Vagina (tissue), 2 donors: Measurements from ENCODE around the gene TNIK. TPM values are rescaled to one million over a fixed set of nuclear protein-coding genes. Genes with fewer than 3 reads are reported as not detected.
"Not testable (repeated sequence)": the region's sequence is repeated elsewhere in the genome, so short reads cannot be mapped to it uniquely, and the experiment has no call there.

ENCODE experiments used
- DNase-seq, 2 donors: peaks; one replicate each; pipeline ENCODE4 v3.0.0-alpha.2; 2017; ENCODE audit errors: extremely low spot score in 2 of 2
- H3K27ac ChIP-seq: fragments of 200-600 bp; sonication (generic); one replicate; pipeline ENCODE4 v1.5.1; 2019
- H3K27me3 ChIP-seq: fragments of 200-600 bp; sonication (generic); one replicate; pipeline ENCODE4 v1.5.1; 2019
- H3K36me3 ChIP-seq, 2 donors: fragments of 200-600 bp; sonication (generic); one replicate each; pipeline ENCODE4 v1.5.1; 2017 to 2019
- H3K4me1 ChIP-seq: fragments of 200-600 bp; sonication (generic); one replicate; pipeline ENCODE4 v1.5.1; 2019
- H3K4me3 ChIP-seq, 2 donors: fragments of 200-600 bp; sonication (generic); 1 replicate in 1 of 2; 2 replicates in 1 of 2; pipeline ENCODE4 v1.5.1; 2016 to 2019
- H3K9me3 ChIP-seq: fragments of 200-600 bp; sonication (generic); one replicate; pipeline ENCODE4 v1.5.1; 2019
- POLR2A ChIP-seq, 2 donors: fragments of 450-650 bp; IDR thresholded peaks; one replicate each; pipeline ENCODE4 v1.6.1; 2017; ENCODE audit warnings: antibody characterized with exemption in 2 of 2, mild to moderate bottlenecking in 2 of 2, moderate library complexity in 2 of 2
- POLR2AphosphoS5 ChIP-seq, 2 donors: sonication (generic); formaldehyde crosslinking; IDR thresholded peaks; one replicate each; pipeline ENCODE4 v1.9.0; 2017; ENCODE audit warnings: antibody characterized with exemption in 2 of 2, mild to moderate bottlenecking in 2 of 2, low read depth in 1 of 2; ENCODE audit not compliant: insufficient read depth in 1 of 2
- intact Hi-C: fragments of 100-400 bp; cut with DNase I; formaldehyde crosslinking; loops from one replicate; pipeline ENCODE4 v1.15.1; 2023
- total RNA-seq: library from RNA; depleted of rRNA; stranded (reverse); fragments of >200 nt; gene quantifications from one replicate; pipeline ENCODE4 v1.2.3, GENCODE V29; 2016
- TF ChIP-seq, protein P1 (sequence below), 3 experiments: fragments of 450-650 bp in 2 of 3; fragments of 200-600 bp in 1 of 3; sonication (generic) in 1 of 3; IDR thresholded peaks; one replicate each; pipeline ENCODE4 v1.5.1; 2017 to 2019; ENCODE audit warnings: antibody characterized with exemption in 3 of 3, mild to moderate bottlenecking in 2 of 3, moderate library complexity in 2 of 3

Gene TNIK
- total RNA-seq, 1 donor from 2014 or later = 5.9 TPM

DNA sequence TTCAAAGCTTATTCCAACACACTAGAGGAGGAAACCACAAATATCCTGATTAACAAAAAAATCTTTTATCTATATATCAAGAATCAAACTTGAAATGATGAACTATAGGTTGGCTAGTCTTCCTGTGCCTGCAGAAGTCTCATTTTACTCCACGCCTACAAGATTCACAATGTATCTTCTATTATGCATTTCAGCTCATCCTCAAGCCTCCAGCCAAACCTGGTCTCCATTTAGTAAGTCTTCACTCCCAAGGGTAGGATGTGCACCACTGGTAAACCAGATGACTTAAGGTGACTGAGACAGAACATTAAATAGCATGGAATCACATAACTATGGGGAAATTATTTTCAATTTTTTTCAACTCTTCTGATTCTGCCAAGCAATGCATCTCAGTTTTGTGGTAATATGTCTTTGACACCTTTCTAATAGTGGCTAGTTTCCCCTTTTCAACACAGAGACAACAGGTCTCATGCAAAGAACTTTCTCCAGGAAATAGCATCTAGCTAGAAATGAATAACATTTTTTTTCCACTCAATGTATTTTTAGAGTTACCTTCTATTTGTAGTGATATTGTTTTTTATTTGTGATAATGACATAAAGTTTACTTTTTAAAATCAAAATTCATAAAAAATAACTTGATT lies 166.9 kb downstream of the TNIK start:
- Histone ChIP-seq H3K4me1 (peaks cover 6% of the 10 kb centered on the region), H3K27ac (no peak overlapping the region), H3K36me3 (no peaks in the 10 kb centered on the region), H3K27me3 (no peaks in the 10 kb centered on the region), H3K4me3 (no peak overlapping the region), H3K9me3 (no peaks in the 10 kb centered on the region)
- TF ChIP-seq POLR2A (IDR thresholded peaks at IDR 0.05) = no peak
- TF ChIP-seq, protein P1, sequence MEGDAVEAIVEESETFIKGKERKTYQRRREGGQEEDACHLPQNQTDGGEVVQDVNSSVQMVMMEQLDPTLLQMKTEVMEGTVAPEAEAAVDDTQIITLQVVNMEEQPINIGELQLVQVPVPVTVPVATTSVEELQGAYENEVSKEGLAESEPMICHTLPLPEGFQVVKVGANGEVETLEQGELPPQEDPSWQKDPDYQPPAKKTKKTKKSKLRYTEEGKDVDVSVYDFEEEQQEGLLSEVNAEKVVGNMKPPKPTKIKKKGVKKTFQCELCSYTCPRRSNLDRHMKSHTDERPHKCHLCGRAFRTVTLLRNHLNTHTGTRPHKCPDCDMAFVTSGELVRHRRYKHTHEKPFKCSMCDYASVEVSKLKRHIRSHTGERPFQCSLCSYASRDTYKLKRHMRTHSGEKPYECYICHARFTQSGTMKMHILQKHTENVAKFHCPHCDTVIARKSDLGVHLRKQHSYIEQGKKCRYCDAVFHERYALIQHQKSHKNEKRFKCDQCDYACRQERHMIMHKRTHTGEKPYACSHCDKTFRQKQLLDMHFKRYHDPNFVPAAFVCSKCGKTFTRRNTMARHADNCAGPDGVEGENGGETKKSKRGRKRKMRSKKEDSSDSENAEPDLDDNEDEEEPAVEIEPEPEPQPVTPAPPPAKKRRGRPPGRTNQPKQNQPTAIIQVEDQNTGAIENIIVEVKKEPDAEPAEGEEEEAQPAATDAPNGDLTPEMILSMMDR (IDR thresholded peaks at IDR 0.05) = no peak
- no peak for TF ChIP-seq POLR2AphosphoS5 (IDR thresholded peaks at IDR 0.05; ENCODE audit: insufficient read depth in 1 of 2, low read depth in 1 of 2)
- DNase-seq = no peak
- intact Hi-C loops = no loop called here

DNA sequence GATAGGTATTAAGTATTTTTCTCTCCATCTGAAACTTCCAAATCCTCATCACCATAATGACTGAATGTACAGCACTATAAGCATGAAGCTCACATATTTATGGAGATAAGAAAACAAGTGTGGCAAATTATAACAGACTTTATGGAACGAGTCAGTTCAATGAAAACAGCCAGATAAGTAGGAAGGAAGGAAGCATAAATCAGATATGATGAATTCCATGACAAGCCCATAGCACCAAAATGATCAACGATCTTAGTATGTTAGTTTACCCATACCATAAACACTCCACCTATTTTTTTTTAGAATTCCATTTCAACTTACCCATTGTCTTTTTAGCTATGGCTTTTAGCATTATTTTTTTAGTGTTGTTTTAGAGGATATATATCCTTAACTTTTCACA lies 169.5 kb downstream of the TNIK start:
- Histone ChIP-seq H3K36me3 (no peaks in the 10 kb centered on the region), H3K4me3 (no peak overlapping the region), H3K9me3 (no peaks in the 10 kb centered on the region), H3K27ac (no peak overlapping the region), H3K27me3 (no peaks in the 10 kb centered on the region), H3K4me1 (no peaks in the 10 kb centered on the region)
- TF ChIP-seq POLR2A (IDR thresholded peaks at IDR 0.05) (no peak), POLR2AphosphoS5 (IDR thresholded peaks at IDR 0.05; ENCODE audit: insufficient read depth in 1 of 2, low read depth in 1 of 2) (no peak)
- TF ChIP-seq, protein P1 (IDR thresholded peaks at IDR 0.05) = no peak
- DNase-seq = no peak
- intact Hi-C loops = no loop called here

DNA sequence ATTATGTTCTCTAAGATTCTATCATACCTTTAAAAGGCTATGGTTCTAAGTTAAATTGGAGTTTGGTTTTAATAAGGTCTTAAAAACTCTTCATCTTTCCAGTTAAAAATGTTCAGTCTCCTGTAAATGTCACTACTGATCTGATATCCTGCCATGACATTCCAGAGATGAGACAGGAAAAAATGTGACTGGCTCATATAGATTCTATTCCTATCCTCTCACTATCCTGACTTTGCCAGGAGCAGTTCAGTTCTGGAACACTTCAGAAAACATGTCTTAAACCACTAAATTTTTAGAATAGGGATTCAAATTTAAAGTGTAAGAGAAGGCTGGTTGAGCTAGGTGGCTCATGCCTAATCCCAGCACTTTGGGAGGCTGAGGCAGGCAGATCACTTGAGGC lies 170.9 kb downstream of the TNIK start:
- H3K9me3 ChIP-seq = no peaks in the 10 kb centered on the region
- TF ChIP-seq POLR2A (IDR thresholded peaks at IDR 0.05) (no peak), POLR2AphosphoS5 (IDR thresholded peaks at IDR 0.05; ENCODE audit: insufficient read depth in 1 of 2, low read depth in 1 of 2) (no peak)
- TF ChIP-seq, protein P1 (IDR thresholded peaks at IDR 0.05) = no peak
- no peaks in the 10 kb centered on the region for H3K36me3 ChIP-seq
- no peak overlapping the region for H3K27ac ChIP-seq
- no peaks in the 10 kb centered on the region for H3K27me3 ChIP-seq
- H3K4me3 ChIP-seq = no peak overlapping the region
- DNase-seq = no peak
- intact Hi-C loops = no loop called here
- peaks cover 7% of the 10 kb centered on the region for H3K4me1 ChIP-seq

DNA sequence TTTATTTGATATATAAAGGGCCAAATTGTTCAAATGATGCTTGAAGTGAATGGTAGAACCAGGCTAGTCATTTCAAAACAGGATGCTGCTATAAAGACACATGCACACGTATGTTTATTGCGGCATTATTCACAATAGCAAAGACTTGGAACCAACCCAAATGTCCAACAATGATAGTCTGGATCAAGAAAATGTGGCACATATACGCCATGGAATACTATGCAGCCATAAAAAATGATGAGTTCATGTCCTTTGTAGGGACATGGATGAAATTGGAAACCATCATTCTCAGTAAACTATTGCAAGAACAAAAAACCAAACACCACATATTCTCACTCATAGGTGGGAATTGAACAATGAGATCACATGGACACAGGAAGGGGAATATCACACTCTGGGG lies 172.4 kb downstream of the TNIK start:
- H3K27me3 ChIP-seq, DNase-seq, H3K27ac ChIP-seq, intact Hi-C loops, H3K9me3 ChIP-seq, H3K4me3 ChIP-seq, H3K36me3 ChIP-seq: not testable (repeated sequence)
- H3K4me1 ChIP-seq = peaks cover 13% of the 10 kb centered on the region

DNA sequence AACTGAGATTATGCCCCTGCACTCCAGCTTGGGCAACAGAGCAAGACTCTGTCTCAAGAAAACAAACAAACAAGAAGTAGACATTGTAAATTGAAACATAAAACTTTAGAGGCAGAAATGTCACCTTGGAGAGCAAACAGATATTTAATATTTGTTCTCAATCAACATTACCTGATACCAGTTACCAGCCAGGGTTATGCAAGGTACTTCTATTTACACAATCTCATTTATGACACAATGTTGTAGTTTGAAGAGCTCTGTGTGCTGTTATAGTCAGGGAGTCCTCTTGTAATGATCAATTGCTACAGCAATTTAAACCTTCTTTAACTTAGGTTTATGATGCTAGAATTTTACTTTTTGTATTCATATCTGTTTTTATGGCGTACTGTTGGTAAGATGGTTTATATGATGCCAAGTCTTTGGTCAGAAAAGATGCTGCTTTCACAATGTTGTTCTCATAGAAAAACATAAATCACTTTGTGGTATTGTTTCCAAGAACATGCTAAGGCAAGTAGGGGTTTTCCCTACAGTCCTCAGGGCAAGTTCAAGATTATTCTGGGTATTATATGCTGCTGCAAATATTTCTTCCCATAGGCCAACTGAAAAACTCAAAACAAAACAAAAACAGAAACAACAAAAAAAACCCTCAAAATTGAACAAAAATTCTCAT lies 173.5 kb downstream of the TNIK start:
- no peak overlapping the region for H3K4me3 ChIP-seq
- H3K27ac ChIP-seq = no peak overlapping the region
- H3K36me3 ChIP-seq = no peaks in the 10 kb centered on the region
- intact Hi-C loops = no loop called here
- peaks cover 24% of the 10 kb centered on the region for H3K4me1 ChIP-seq
- no peaks in the 10 kb centered on the region for H3K9me3 ChIP-seq
- no peak for DNase-seq
- H3K27me3 ChIP-seq = no peaks in the 10 kb centered on the region
- TF ChIP-seq POLR2AphosphoS5 (IDR thresholded peaks at IDR 0.05; ENCODE audit: insufficient read depth in 1 of 2, low read depth in 1 of 2) = no peak
- no peak for TF ChIP-seq POLR2A (IDR thresholded peaks at IDR 0.05)
- TF ChIP-seq, protein P1 (IDR thresholded peaks at IDR 0.05) = no peak
